GM12801 (cell line): ENCODE data around the gene PUDP.

Experiments
- CTCF ChIP-seq: IDR thresholded peaks from one replicate; pipeline ENCODE4 v1.5.1; 2011; ENCODE audit warnings: control low read depth; ENCODE audit not compliant: insufficient read length; ENCODE audit errors: extremely low read depth

PUDP gene

GRCh38 chrX:7116081-7116480, 31.9 kb downstream of the PUDP start:
- TF ChIP-seq CTCF, result no peak

GRCh38 chrX:7115557-7115956, 32.4 kb downstream of the PUDP start:
- no peak for TF ChIP-seq CTCF

- TF ChIP-seq CTCF, result no peak
Measured at GRCh38 chrX:7112071-7112470, 35.9 kb downstream of the PUDP start.

GRCh38 chrX:7111518-7111917, 36.4 kb downstream of the PUDP start:
- TF ChIP-seq CTCF, result no peak

- TF ChIP-seq CTCF, result no peak
Measured at GRCh38 chrX:7110821-7111276, 37.1 kb downstream of the PUDP start.

- no peak for TF ChIP-seq CTCF
Measured at GRCh38 chrX:7109838-7110793, 37.8 kb downstream of the PUDP start.

- TF ChIP-seq CTCF, result no peak
Measured at GRCh38 chrX:7109049-7109531, 38.9 kb downstream of the PUDP start.
